HUES48 (cell line): ENCODE measurements around the gene LRP1B.

Experiments
- H3K27ac ChIP-seq: one replicate; pipeline ENCODE4 v1.7.0; 2013; ENCODE audit warnings: low read depth, low read length, inconsistent platforms
- H3K27me3 ChIP-seq: 2 replicates; pipeline ENCODE4 v1.6.1; 2013; ENCODE audit warnings: mild to moderate bottlenecking, low read length; ENCODE audit not compliant: control insufficient read depth, insufficient read depth
- H3K36me3 ChIP-seq: 2 replicates; pipeline ENCODE4 v1.6.1; 2013; ENCODE audit warnings: low read length; ENCODE audit not compliant: control insufficient read depth, insufficient read depth
- H3K4me1 ChIP-seq: 2 replicates; pipeline ENCODE4 v1.6.1; 2013; ENCODE audit warnings: mild to moderate bottlenecking, low read length; ENCODE audit not compliant: control insufficient read depth, insufficient read depth
- H3K4me3 ChIP-seq: 2 replicates; pipeline ENCODE4 v1.5.1; 2013; ENCODE audit warnings: mild to moderate bottlenecking, low read depth, low read length
- H3K9ac ChIP-seq: 2 replicates; pipeline ENCODE4 v1.6.1; 2013; ENCODE audit warnings: mild to moderate bottlenecking, low read depth, low read length, moderate library complexity
- H3K9me3 ChIP-seq: 2 replicates; pipeline ENCODE4 v1.6.1; 2013; ENCODE audit warnings: low read length; ENCODE audit not compliant: control insufficient read depth, insufficient read depth

The LRP1B gene

GRCh38 chr2:140257692-140258300 is 1873.0 kb downstream of the LRP1B start:
- Histone ChIP-seq H3K27ac (no peak overlapping the region), H3K4me3 (no peak overlapping the region), H3K36me3 (no peaks in the 10 kb centered on the region), H3K27me3 (no peaks in the 10 kb centered on the region), H3K4me1 (no peaks in the 10 kb centered on the region), H3K9ac (no peak overlapping the region), H3K9me3 (no peaks in the 10 kb centered on the region)

- Histone ChIP-seq H3K36me3 (no peaks in the 10 kb centered on the region), H3K27me3 (no peaks in the 10 kb centered on the region)
Measured at GRCh38 chr2:140256080-140256479, 1874.7 kb downstream of the LRP1B start.

GRCh38 chr2:140249821-140250220 is 1881.0 kb downstream of the LRP1B start:
- H3K9me3 ChIP-seq, result no peaks in the 10 kb centered on the region
- H3K4me3 ChIP-seq, result no peak overlapping the region
- no peak overlapping the region for H3K9ac ChIP-seq

More at GRCh38 chr2:140256080-140256479, 1874.7 kb downstream of the LRP1B start:
- H3K27ac ChIP-seq, result no peak overlapping the region
- no peak overlapping the region for H3K9ac ChIP-seq
- no peak overlapping the region for H3K4me3 ChIP-seq
- no peaks in the 10 kb centered on the region for H3K9me3 ChIP-seq
- H3K4me1 ChIP-seq, result no peaks in the 10 kb centered on the region

GRCh38 chr2:140248623-140249022 is 1882.2 kb downstream of the LRP1B start:
- no peaks in the 10 kb centered on the region for H3K9me3 ChIP-seq
- H3K27ac ChIP-seq, result no peak overlapping the region
- H3K4me3 ChIP-seq, result no peak overlapping the region
- no peaks in the 10 kb centered on the region for H3K36me3 ChIP-seq
- no peak overlapping the region for H3K9ac ChIP-seq
- H3K4me1 ChIP-seq, result no peaks in the 10 kb centered on the region
- H3K27me3 ChIP-seq, result no peaks in the 10 kb centered on the region

More at GRCh38 chr2:140249821-140250220, 1881.0 kb downstream of the LRP1B start:
- Histone ChIP-seq H3K27ac (no peak overlapping the region), H3K4me1 (no peaks in the 10 kb centered on the region), H3K36me3 (no peaks in the 10 kb centered on the region), H3K27me3 (no peaks in the 10 kb centered on the region)

- Histone ChIP-seq H3K9me3 (no peaks in the 10 kb centered on the region), H3K36me3 (no peaks in the 10 kb centered on the region), H3K27ac (no peak overlapping the region), H3K9ac (no peak overlapping the region), H3K4me3 (no peak overlapping the region), H3K27me3 (no peaks in the 10 kb centered on the region), H3K4me1 (no peaks in the 10 kb centered on the region)
Measured at GRCh38 chr2:140247451-140248195, 1883.2 kb downstream of the LRP1B start.

GRCh38 chr2:140246957-140247356 is 1883.9 kb downstream of the LRP1B start:
- Histone ChIP-seq H3K4me3 (no peak overlapping the region), H3K4me1 (no peaks in the 10 kb centered on the region), H3K27ac (no peak overlapping the region), H3K9me3 (no peaks in the 10 kb centered on the region), H3K36me3 (no peaks in the 10 kb centered on the region), H3K27me3 (no peaks in the 10 kb centered on the region), H3K9ac (no peak overlapping the region)

GRCh38 chr2:140246058-140246457 is 1884.8 kb downstream of the LRP1B start:
- Histone ChIP-seq H3K27ac (no peak overlapping the region), H3K27me3 (no peaks in the 10 kb centered on the region), H3K4me3 (no peak overlapping the region), H3K4me1 (no peaks in the 10 kb centered on the region), H3K9ac (no peak overlapping the region), H3K36me3 (no peaks in the 10 kb centered on the region), H3K9me3 (no peaks in the 10 kb centered on the region)

- Histone ChIP-seq H3K36me3 (no peaks in the 10 kb centered on the region), H3K9me3 (no peaks in the 10 kb centered on the region), H3K27me3 (no peaks in the 10 kb centered on the region), H3K9ac (no peak overlapping the region), H3K27ac (no peak overlapping the region), H3K4me1 (no peaks in the 10 kb centered on the region), H3K4me3 (no peak overlapping the region)
Measured at GRCh38 chr2:140242889-140243288, 1887.9 kb downstream of the LRP1B start.

- Histone ChIP-seq H3K36me3 (no peaks in the 10 kb centered on the region), H3K4me1 (no peaks in the 10 kb centered on the region), H3K4me3 (no peak overlapping the region), H3K9me3 (no peaks in the 10 kb centered on the region), H3K9ac (no peak overlapping the region), H3K27ac (no peak overlapping the region), H3K27me3 (no peaks in the 10 kb centered on the region)
Measured at GRCh38 chr2:140234116-140234515, 1896.7 kb downstream of the LRP1B start.

GRCh38 chr2:140210963-140211362 is 1919.9 kb downstream of the LRP1B start:
- Histone ChIP-seq H3K27me3 (no peaks in the 10 kb centered on the region), H3K4me1 (no peaks in the 10 kb centered on the region), H3K9me3 (no peaks in the 10 kb centered on the region), H3K4me3 (no peak overlapping the region), H3K36me3 (no peaks in the 10 kb centered on the region), H3K27ac (no peak overlapping the region), H3K9ac (no peak overlapping the region)

- Histone ChIP-seq H3K27me3 (no peaks in the 10 kb centered on the region), H3K9me3 (no peaks in the 10 kb centered on the region), H3K36me3 (no peaks in the 10 kb centered on the region), H3K4me1 (no peaks in the 10 kb centered on the region), H3K27ac (no peak overlapping the region), H3K9ac (no peak overlapping the region), H3K4me3 (no peak overlapping the region)
Measured at GRCh38 chr2:140205093-140205492, 1925.7 kb downstream of the LRP1B start.
